ENCODE measurements around the gene HORMAD2. TPM values are rescaled to one million over a fixed set of nuclear protein-coding genes. Genes with fewer than 3 reads are reported as not detected.

Gene HORMAD2
- total RNA-seq, 1 donor from 2014 or later = not detected

GRCh38 chr22:30105483-30105882, 25.2 kb downstream of the HORMAD2 start:
- H3K4me1 Mint-ChIP-seq = no peaks in the 10 kb centered on the region
- Histone ChIP-seq H3K9ac (no peak overlapping the region), H3K27me3 (no peaks in the 10 kb centered on the region), H3K4me3 (no peak overlapping the region), H4K20me1 (ENCODE audit: low read depth) (no peaks in the 10 kb centered on the region), H3K36me3 (no peaks in the 10 kb centered on the region), H3K4me1 (no peaks in the 10 kb centered on the region), H3K27ac (no peak overlapping the region), H2AFZ (replicated peaks) (no peak overlapping the region), H3K79me2 (ENCODE audit: low read depth) (no peaks in the 10 kb centered on the region), H3K9me3 (ENCODE audit: low read depth) (no peaks in the 10 kb centered on the region), H3F3A (ENCODE audit: low read depth) (no peaks in the 10 kb centered on the region), H3K4me2 (no peak overlapping the region)
- no peak for TF ChIP-seq EZH2phosphoT487 (IDR thresholded peaks at IDR 0.05)
- TF ChIP-seq, protein P1, sequence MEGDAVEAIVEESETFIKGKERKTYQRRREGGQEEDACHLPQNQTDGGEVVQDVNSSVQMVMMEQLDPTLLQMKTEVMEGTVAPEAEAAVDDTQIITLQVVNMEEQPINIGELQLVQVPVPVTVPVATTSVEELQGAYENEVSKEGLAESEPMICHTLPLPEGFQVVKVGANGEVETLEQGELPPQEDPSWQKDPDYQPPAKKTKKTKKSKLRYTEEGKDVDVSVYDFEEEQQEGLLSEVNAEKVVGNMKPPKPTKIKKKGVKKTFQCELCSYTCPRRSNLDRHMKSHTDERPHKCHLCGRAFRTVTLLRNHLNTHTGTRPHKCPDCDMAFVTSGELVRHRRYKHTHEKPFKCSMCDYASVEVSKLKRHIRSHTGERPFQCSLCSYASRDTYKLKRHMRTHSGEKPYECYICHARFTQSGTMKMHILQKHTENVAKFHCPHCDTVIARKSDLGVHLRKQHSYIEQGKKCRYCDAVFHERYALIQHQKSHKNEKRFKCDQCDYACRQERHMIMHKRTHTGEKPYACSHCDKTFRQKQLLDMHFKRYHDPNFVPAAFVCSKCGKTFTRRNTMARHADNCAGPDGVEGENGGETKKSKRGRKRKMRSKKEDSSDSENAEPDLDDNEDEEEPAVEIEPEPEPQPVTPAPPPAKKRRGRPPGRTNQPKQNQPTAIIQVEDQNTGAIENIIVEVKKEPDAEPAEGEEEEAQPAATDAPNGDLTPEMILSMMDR (IDR thresholded peaks at IDR 0.05) = no peak
- TF ChIP-seq EZH2 (IDR thresholded peaks at IDR 0.05) = no peak
- H3K9me3 Mint-ChIP-seq = no peaks in the 10 kb centered on the region
- H3K27me3 Mint-ChIP-seq (ENCODE audit: insufficient read depth, low read depth) = peaks cover 5% of the 10 kb centered on the region
- H3K36me3 Mint-ChIP-seq = no peaks in the 10 kb centered on the region
- H3K27ac Mint-ChIP-seq = no peak overlapping the region
- no peak overlapping the region for H3K4me3 Mint-ChIP-seq
- no peak for DNase-seq (ENCODE audit: low spot score)

- Mint-ChIP-seq H3K4me3 (no peak overlapping the region), H3K27me3 (ENCODE audit: insufficient read depth, low read depth) (peaks cover under 1% of the 10 kb centered on the region), H3K36me3 (no peaks in the 10 kb centered on the region), H3K27ac (no peak overlapping the region), H3K9me3 (no peaks in the 10 kb centered on the region), H3K4me1 (no peaks in the 10 kb centered on the region)
- Histone ChIP-seq H2AFZ (replicated peaks) (peak overlapping the region; percentile 45), H3K4me2 (no peak overlapping the region), H3F3A (ENCODE audit: low read depth) (no peaks in the 10 kb centered on the region), H4K20me1 (ENCODE audit: low read depth) (no peaks in the 10 kb centered on the region), H3K27ac (no peak overlapping the region), H3K9ac (no peak overlapping the region), H3K36me3 (no peaks in the 10 kb centered on the region), H3K4me3 (no peak overlapping the region), H3K9me3 (ENCODE audit: low read depth) (no peaks in the 10 kb centered on the region), H3K79me2 (ENCODE audit: low read depth) (no peaks in the 10 kb centered on the region), H3K27me3 (no peaks in the 10 kb centered on the region), H3K4me1 (peaks cover 4% of the 10 kb centered on the region)
- TF ChIP-seq, protein P1 (IDR thresholded peaks at IDR 0.05) = no peak
- TF ChIP-seq EZH2 (IDR thresholded peaks at IDR 0.05) (no peak), EZH2phosphoT487 (IDR thresholded peaks at IDR 0.05) (no peak)
- no peak for DNase-seq (ENCODE audit: low spot score)
These were observed 33.2 kb downstream of the HORMAD2 start for GRCh38 chr22:30113494-30113893.

DNA sequence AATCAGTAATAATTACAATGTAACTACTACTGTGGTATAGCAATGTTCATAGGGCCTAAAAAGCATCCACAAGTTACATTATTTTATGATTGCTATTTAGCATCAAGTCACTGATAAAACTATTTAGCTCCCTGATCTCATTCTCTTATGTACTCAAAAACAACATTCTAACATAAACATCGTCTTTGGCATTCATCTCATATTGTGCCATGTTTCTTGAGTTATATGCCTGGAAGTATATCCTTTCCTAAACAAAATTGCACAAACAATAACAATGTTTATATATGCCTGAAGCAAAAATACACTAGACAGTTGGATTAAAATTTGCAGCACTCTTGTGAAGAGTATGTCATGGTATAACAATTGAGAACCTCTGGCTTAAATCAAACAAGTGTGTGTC, 34.1 kb downstream of the HORMAD2 start:
- Histone ChIP-seq H4K20me1 (ENCODE audit: low read depth) (no peaks in the 10 kb centered on the region), H3K4me3 (no peak overlapping the region), H2AFZ (replicated peaks) (no peak overlapping the region), H3K4me1 (peaks cover 4% of the 10 kb centered on the region), H3K27me3 (no peaks in the 10 kb centered on the region), H3K27ac (no peak overlapping the region), H3K79me2 (ENCODE audit: low read depth) (no peaks in the 10 kb centered on the region), H3F3A (ENCODE audit: low read depth) (no peaks in the 10 kb centered on the region), H3K36me3 (no peaks in the 10 kb centered on the region), H3K4me2 (no peak overlapping the region), H3K9ac (no peak overlapping the region), H3K9me3 (ENCODE audit: low read depth) (no peaks in the 10 kb centered on the region)
- no peak for DNase-seq (ENCODE audit: low spot score)
- H3K9me3 Mint-ChIP-seq = no peaks in the 10 kb centered on the region
- H3K4me1 Mint-ChIP-seq = no peaks in the 10 kb centered on the region
- H3K4me3 Mint-ChIP-seq = no peak overlapping the region
- no peak overlapping the region for H3K27ac Mint-ChIP-seq
- TF ChIP-seq EZH2 (IDR thresholded peaks at IDR 0.05) = no peak
- TF ChIP-seq, protein P1 (IDR thresholded peaks at IDR 0.05) = no peak
- no peak for TF ChIP-seq EZH2phosphoT487 (IDR thresholded peaks at IDR 0.05)
- H3K36me3 Mint-ChIP-seq = no peaks in the 10 kb centered on the region
- no peaks in the 10 kb centered on the region for H3K27me3 Mint-ChIP-seq (ENCODE audit: insufficient read depth, low read depth)
